GM12873 (cell line): ENCODE measurements around the gene ST8SIA4.

Experiments used
- TF ChIP-seq, protein P1 (sequence below): IDR thresholded peaks from 2 replicates; pipeline ENCODE4 v1.5.1; 2012; ENCODE audit warnings: low read depth, mild to moderate bottlenecking, moderate library complexity, low read length, control low read depth; ENCODE audit not compliant: insufficient read depth; ENCODE audit errors: missing control alignments

The ST8SIA4 gene

DNA sequence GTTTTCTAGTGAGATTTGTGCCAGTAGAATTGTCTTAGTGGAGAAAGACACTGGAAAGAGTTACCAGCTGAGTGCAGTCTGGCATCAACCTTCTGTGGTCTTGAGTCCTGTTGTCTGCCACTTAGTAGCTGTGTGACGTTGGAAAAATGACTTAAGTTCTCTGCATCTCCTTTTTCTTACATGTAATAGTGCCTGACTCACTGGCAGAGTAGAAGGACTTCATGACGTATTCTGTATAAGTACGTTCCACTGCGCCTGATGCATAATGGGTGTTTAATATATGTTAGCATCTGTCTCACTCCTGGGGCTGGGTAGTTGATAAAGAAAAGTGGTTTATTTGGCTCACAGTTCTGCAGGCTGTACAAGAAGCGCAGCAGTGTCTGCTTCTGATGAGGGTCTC, 144.8 kb downstream of the ST8SIA4 start:
- TF ChIP-seq, protein P1, sequence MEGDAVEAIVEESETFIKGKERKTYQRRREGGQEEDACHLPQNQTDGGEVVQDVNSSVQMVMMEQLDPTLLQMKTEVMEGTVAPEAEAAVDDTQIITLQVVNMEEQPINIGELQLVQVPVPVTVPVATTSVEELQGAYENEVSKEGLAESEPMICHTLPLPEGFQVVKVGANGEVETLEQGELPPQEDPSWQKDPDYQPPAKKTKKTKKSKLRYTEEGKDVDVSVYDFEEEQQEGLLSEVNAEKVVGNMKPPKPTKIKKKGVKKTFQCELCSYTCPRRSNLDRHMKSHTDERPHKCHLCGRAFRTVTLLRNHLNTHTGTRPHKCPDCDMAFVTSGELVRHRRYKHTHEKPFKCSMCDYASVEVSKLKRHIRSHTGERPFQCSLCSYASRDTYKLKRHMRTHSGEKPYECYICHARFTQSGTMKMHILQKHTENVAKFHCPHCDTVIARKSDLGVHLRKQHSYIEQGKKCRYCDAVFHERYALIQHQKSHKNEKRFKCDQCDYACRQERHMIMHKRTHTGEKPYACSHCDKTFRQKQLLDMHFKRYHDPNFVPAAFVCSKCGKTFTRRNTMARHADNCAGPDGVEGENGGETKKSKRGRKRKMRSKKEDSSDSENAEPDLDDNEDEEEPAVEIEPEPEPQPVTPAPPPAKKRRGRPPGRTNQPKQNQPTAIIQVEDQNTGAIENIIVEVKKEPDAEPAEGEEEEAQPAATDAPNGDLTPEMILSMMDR, result no peak

DNA sequence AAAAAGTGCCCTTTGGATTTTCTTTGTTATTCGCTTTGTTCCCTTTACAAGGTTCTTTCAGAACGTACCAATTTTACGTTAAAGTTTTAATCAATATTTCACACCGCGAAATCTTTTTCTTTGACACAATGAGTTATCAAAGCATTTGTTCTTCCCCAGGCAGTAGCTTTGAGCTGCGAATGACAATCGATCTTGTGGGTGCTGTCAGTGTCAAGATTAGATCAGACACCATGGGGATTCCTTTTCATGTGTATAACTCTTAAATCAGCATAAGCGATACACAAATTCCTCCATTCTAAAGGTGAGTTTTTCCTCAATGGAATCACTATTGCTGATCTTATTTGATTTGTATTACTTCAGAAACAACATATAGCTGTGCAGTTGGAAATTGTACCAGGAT, 145.5 kb downstream of the ST8SIA4 start:
- TF ChIP-seq, protein P1, result no peak
